Mesenchymal stem cell (in vitro differentiated cells and primary cell): ENCODE data around the gene PLA2G4C.
"Not testable (repeated sequence)": the region's sequence is repeated elsewhere in the genome, so short reads cannot be mapped to it uniquely, and the experiment has no call there.

ENCODE experiments used
- DNase-seq: peaks from one replicate; pipeline ENCODE4 v3.0.0-alpha.2; 2013
- H2AFZ ChIP-seq: one replicate; pipeline ENCODE4 v1.6.1; 2013; ENCODE audit warnings: low read depth, mild to moderate bottlenecking, control low read depth, inconsistent platforms, low read length, moderate library complexity
- H2AK5ac ChIP-seq: 2 replicates; pipeline ENCODE4 v1.6.1; 2013; ENCODE audit warnings: low read length, moderate library complexity, mild to moderate bottlenecking, inconsistent platforms; ENCODE audit not compliant: severe bottlenecking
- H2BK120ac ChIP-seq: one replicate; pipeline ENCODE4 v1.6.1; 2013; ENCODE audit warnings: low read depth, mild to moderate bottlenecking, inconsistent platforms, low read length, moderate library complexity
- H2BK12ac ChIP-seq, 2 experiments: one replicate each; pipeline ENCODE4 v1.6.1; 2013; ENCODE audit warnings: inconsistent platforms in 2 of 2, low read length in 2 of 2, mild to moderate bottlenecking in 2 of 2, moderate library complexity in 2 of 2, control low read depth in 1 of 2
- H2BK15ac ChIP-seq: one replicate; pipeline ENCODE4 v1.6.1; 2013; ENCODE audit warnings: mild to moderate bottlenecking, low read depth, inconsistent platforms; ENCODE audit not compliant: poor library complexity, severe bottlenecking
- H2BK5ac ChIP-seq: 2 replicates; pipeline ENCODE4 v1.6.1; 2013; ENCODE audit warnings: low read depth, mild to moderate bottlenecking, low read length, control low read depth, inconsistent platforms; ENCODE audit not compliant: poor library complexity, severe bottlenecking
- H3K14ac ChIP-seq, 2 experiments: one replicate each; pipeline ENCODE4 v1.6.1; 2013; ENCODE audit warnings: inconsistent platforms in 2 of 2, low read length in 2 of 2, control low read depth in 1 of 2, mild to moderate bottlenecking in 1 of 2, moderate library complexity in 1 of 2
- H3K18ac ChIP-seq, 2 experiments: one replicate each; pipeline ENCODE4 v1.6.1; 2013; ENCODE audit warnings: inconsistent platforms in 2 of 2, low read length in 2 of 2, control low read depth in 1 of 2, low read depth in 1 of 2, mild to moderate bottlenecking in 1 of 2
- H3K23ac ChIP-seq, 2 experiments: one replicate each; pipeline ENCODE4 v1.6.1; 2013; ENCODE audit warnings: inconsistent platforms in 2 of 2, low read length in 2 of 2, mild to moderate bottlenecking in 2 of 2, moderate library complexity in 2 of 2, control low read depth in 1 of 2
- H3K27ac ChIP-seq: 2 replicates; pipeline ENCODE4 v1.5.1; 2013; ENCODE audit warnings: mild to moderate bottlenecking, moderate library complexity, low read length, control low read depth, inconsistent platforms; ENCODE audit not compliant: poor library complexity, severe bottlenecking
- H3K27me3 ChIP-seq, 2 experiments: 2 replicates each; pipeline versions ENCODE4 v1.6.1 to v1.7.0; 2013; ENCODE audit warnings: low read length in 2 of 2, mild to moderate bottlenecking in 2 of 2, moderate library complexity in 2 of 2, control low read depth in 1 of 2, inconsistent platforms in 1 of 2; ENCODE audit not compliant: control insufficient read depth in 1 of 2, insufficient read depth in 1 of 2
- H3K36me3 ChIP-seq, 2 experiments: 2 replicates each; pipeline versions ENCODE4 v1.6.1 to v1.7.0; 2013; ENCODE audit warnings: low read length in 2 of 2, control low read depth in 1 of 2, inconsistent platforms in 1 of 2, low read depth in 1 of 2, mild to moderate bottlenecking in 1 of 2; ENCODE audit not compliant: insufficient read depth in 2 of 2, control insufficient read depth in 1 of 2
- H3K4ac ChIP-seq, 2 experiments: one replicate each; pipeline ENCODE4 v1.6.1; 2013; ENCODE audit warnings: inconsistent platforms in 2 of 2, low read length in 2 of 2, mild to moderate bottlenecking in 2 of 2, moderate library complexity in 2 of 2, control low read depth in 1 of 2, low read depth in 1 of 2
- H3K4me1 ChIP-seq: 2 replicates; pipeline ENCODE4 v1.6.1; 2013; ENCODE audit warnings: low read depth, low read length, control low read depth; ENCODE audit not compliant: control insufficient read depth, insufficient read depth
- H3K4me2 ChIP-seq: 2 replicates; pipeline ENCODE4 v1.6.1; 2013; ENCODE audit warnings: low read length, mild to moderate bottlenecking, inconsistent platforms; ENCODE audit not compliant: poor library complexity, severe bottlenecking
- H3K4me3 ChIP-seq, 2 experiments: 2 replicates each; pipeline versions ENCODE4 v1.5.1 to v1.7.0; 2013; ENCODE audit warnings: low read length in 2 of 2, mild to moderate bottlenecking in 2 of 2, control low read depth in 1 of 2, low read depth in 1 of 2; ENCODE audit not compliant: insufficient read depth in 1 of 2
- H3K79me1 ChIP-seq: replicated peaks from 2 replicates; pipeline ENCODE4 v1.6.1; 2013; ENCODE audit warnings: mild to moderate bottlenecking, control low read depth, low read length, inconsistent platforms; ENCODE audit not compliant: poor library complexity, severe bottlenecking
- H3K9ac ChIP-seq: 2 replicates; pipeline ENCODE4 v1.7.0; 2013; ENCODE audit warnings: mild to moderate bottlenecking, low read length, moderate library complexity
- H3K9me3 ChIP-seq: 2 replicates; pipeline ENCODE4 v1.7.0; 2013; ENCODE audit warnings: mild to moderate bottlenecking, low read length; ENCODE audit not compliant: control insufficient read depth
- H4K8ac ChIP-seq: one replicate; pipeline ENCODE4 v1.6.1; 2013; ENCODE audit warnings: inconsistent platforms, mild to moderate bottlenecking, low read length, moderate library complexity
- H4K91ac ChIP-seq: one replicate; pipeline ENCODE4 v1.6.1; 2013; ENCODE audit warnings: mild to moderate bottlenecking, low read length, inconsistent platforms
- WGBS: methylation state at CpG from one replicate; pipeline ENCODE4 v1.1.7; 2013; ENCODE audit warnings: mixed read lengths; 5-methylcytosine and 5-hydroxymethylcytosine counted together

The PLA2G4C gene

DNA sequence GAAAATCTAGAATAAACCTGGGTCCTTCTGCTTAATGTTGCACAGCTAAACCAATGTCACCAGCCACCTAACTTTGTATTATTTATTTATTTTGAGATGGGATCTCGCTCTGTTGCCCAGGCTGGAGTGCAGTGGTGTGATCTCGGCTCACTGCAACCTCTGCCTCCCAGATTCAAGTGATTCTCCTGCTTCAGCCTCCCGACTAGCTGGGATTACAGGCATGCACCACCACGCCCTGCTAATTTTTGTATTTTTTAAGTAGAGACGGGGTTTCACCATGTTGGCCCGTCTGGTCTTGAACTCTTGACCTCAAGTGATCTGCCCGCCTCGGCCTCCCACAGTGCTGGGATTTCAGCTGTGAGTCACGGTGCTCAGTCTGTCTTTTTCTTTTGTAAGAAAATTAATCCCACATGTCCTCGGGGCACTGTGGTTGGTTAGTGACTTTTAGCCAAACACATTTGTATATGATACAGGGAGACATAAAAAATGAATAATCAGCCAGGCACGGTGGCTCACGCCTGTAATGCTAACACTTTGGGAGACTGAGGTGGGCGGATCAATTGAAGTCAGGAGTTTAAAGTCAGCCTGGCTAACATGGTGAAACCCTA, 19.4 kb downstream of the PLA2G4C start:
- H2AK5ac ChIP-seq, H4K8ac ChIP-seq, H3K4ac ChIP-seq, H3K4me1 ChIP-seq, H3K23ac ChIP-seq, H2AFZ ChIP-seq, H3K14ac ChIP-seq, H3K4me3 ChIP-seq, H2BK15ac ChIP-seq, H3K36me3 ChIP-seq, H2BK12ac ChIP-seq, H3K9ac ChIP-seq, H2BK5ac ChIP-seq, H3K79me1 ChIP-seq, H3K27ac ChIP-seq, H3K4me2 ChIP-seq, H2BK120ac ChIP-seq, H3K18ac ChIP-seq, H4K91ac ChIP-seq: not testable (repeated sequence)
- H3K27me3 ChIP-seq: peaks cover 29 to 79% of the 10 kb centered on the region in 2 experiments
- peak; percentile 4 for DNase-seq
- 74% methylated on average over 9 of the region's 13 CpGs for WGBS
- H3K9me3 ChIP-seq: peaks cover 38% of the 10 kb centered on the region

DNA sequence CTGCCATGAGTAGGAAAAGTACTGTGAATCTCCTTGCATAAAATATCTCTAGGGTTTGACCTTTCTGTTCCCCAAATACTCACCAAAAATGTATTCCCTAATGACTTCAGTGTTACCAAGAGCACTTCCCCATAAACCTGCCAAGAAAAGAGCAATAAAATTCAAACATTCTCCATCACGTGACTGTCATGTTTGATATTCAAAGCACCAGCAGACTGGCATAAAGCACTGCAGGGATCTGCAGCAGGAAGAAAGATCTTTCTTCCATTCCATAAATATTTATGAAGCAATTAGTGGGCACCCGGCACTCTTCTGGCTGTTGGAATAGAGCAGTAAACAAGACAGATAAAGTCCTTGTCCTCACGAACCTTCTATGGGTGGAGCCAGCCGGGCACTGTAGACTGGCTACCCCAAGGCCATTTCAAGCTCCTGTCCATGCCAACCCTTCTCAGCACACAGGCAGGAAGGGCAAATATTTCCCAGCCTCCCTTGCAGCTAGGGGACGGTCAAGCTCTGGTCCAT, 20.3 kb downstream of the PLA2G4C start:
- 74% methylated on average over 5 of the region's 5 CpGs for WGBS
- H3K4ac ChIP-seq: no peak overlapping the region

GRCh38 chr19:48088991-48089390, 21.6 kb downstream of the PLA2G4C start:
- H4K91ac ChIP-seq, H4K8ac ChIP-seq, H3K4me3 ChIP-seq, H3K18ac ChIP-seq, H3K9ac ChIP-seq, H3K4me2 ChIP-seq, H3K27ac ChIP-seq, H3K36me3 ChIP-seq, H3K79me1 ChIP-seq, H3K4me1 ChIP-seq, H2BK15ac ChIP-seq, H2AK5ac ChIP-seq, H2BK5ac ChIP-seq, H3K14ac ChIP-seq, H2BK12ac ChIP-seq, DNase-seq, H3K23ac ChIP-seq, H2BK120ac ChIP-seq, H3K4ac ChIP-seq, H2AFZ ChIP-seq: not testable (repeated sequence)
- peaks cover 29 to 79% of the 10 kb centered on the region in 2 experiments for H3K27me3 ChIP-seq
- 96% methylated on average over 3 of the region's 6 CpGs for WGBS
- peaks cover 39% of the 10 kb centered on the region for H3K9me3 ChIP-seq

More for the DNA sequence above, 20.3 kb downstream of the PLA2G4C start:
- Histone ChIP-seq H3K36me3 (no peaks in the 10 kb centered on the region), H3K23ac (no peak overlapping the region), H2AK5ac (no peak overlapping the region), H3K4me3 (no peak overlapping the region), H2BK5ac (no peak overlapping the region), H3K79me1 (no peaks in the 10 kb centered on the region), H3K4me1 (no peaks in the 10 kb centered on the region), H2BK120ac (no peak overlapping the region), H3K9me3 (peaks cover 45% of the 10 kb centered on the region), H3K27ac (no peak overlapping the region), H3K14ac (no peak overlapping the region), H3K9ac (no peak overlapping the region), H2BK15ac (no peak overlapping the region), H4K8ac (no peak overlapping the region), H3K4me2 (no peak overlapping the region), H4K91ac (no peak overlapping the region), H2AFZ (no peak overlapping the region), H2BK12ac (no peak overlapping the region), H3K18ac (no peak overlapping the region), H3K27me3 (peaks cover 27 to 79% of the 10 kb centered on the region in 2 experiments)
- DNase-seq: no peak

DNA sequence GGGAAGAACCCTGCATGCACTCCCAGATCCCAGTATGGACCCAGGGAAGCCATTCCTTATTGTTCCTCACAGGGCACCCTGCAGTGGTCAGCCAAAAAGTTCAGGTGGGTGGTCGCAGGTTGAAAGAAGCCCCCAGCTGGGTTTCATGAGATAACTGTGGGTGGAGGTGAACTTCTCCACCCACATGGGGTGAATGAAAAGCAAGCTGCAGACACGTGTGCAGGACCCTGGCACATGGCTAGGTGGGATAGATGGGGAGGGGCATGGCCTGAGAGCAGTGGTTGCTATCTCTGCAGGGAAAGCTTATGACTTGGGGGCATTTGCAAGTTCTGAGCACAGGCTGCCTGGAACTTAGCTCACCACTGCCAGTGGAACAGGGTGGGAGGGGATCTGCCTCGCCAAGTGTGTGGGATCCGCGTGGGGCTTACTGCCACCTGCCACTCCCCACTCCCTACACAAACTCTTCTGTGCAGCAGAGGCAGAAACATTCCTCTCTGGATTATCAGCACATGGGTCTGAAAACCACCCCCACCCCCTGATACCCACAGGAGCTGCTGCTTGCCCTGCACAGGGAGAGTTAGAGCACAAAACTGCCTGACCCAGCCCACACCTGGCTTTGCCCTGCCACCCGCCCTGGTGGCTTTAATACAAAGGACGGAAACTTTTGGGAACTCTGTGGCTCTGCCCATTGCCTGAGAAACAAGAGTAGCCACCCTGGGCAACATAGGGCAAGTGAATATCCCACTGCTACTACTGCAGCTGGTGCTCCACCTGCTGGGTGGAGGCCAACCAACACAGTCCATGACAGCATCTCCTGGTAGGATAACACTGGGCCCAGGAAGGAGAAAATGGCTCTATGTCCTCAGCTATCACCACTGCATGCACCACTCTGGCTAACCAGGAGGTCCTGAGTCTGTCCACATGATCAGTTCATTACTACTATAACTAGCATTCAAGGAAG, 24.4 kb downstream of the PLA2G4C start:
- WGBS: 76% methylated on average over 7 of the region's 7 CpGs
- H3K4me2 ChIP-seq: no peak overlapping the region
- H3K14ac ChIP-seq: no peak overlapping the region
- no peaks in the 10 kb centered on the region for H3K36me3 ChIP-seq
- no peak overlapping the region for H3K18ac ChIP-seq
- no peak overlapping the region for H2BK12ac ChIP-seq
- no peak overlapping the region for H4K91ac ChIP-seq
- H2BK120ac ChIP-seq: no peak overlapping the region
- H3K4me3 ChIP-seq: no peak overlapping the region
- DNase-seq: no peak
- no peak overlapping the region for H3K27ac ChIP-seq
- H4K8ac ChIP-seq: no peak overlapping the region
- H2BK5ac ChIP-seq: no peak overlapping the region
- peaks cover 27% of the 10 kb centered on the region for H3K9me3 ChIP-seq
- no peaks in the 10 kb centered on the region for H3K4me1 ChIP-seq
- no peak overlapping the region for H2BK15ac ChIP-seq
- H3K4ac ChIP-seq: no peak overlapping the region
- no peak overlapping the region for H2AFZ ChIP-seq
- peaks cover 20 to 66% of the 10 kb centered on the region in 2 experiments for H3K27me3 ChIP-seq
- no peak overlapping the region for H3K23ac ChIP-seq
- H2AK5ac ChIP-seq: no peak overlapping the region
- H3K79me1 ChIP-seq: no peaks in the 10 kb centered on the region
- no peak overlapping the region for H3K9ac ChIP-seq
